ENCODE measurements around the gene CAMP.

CAMP gene

DNA sequence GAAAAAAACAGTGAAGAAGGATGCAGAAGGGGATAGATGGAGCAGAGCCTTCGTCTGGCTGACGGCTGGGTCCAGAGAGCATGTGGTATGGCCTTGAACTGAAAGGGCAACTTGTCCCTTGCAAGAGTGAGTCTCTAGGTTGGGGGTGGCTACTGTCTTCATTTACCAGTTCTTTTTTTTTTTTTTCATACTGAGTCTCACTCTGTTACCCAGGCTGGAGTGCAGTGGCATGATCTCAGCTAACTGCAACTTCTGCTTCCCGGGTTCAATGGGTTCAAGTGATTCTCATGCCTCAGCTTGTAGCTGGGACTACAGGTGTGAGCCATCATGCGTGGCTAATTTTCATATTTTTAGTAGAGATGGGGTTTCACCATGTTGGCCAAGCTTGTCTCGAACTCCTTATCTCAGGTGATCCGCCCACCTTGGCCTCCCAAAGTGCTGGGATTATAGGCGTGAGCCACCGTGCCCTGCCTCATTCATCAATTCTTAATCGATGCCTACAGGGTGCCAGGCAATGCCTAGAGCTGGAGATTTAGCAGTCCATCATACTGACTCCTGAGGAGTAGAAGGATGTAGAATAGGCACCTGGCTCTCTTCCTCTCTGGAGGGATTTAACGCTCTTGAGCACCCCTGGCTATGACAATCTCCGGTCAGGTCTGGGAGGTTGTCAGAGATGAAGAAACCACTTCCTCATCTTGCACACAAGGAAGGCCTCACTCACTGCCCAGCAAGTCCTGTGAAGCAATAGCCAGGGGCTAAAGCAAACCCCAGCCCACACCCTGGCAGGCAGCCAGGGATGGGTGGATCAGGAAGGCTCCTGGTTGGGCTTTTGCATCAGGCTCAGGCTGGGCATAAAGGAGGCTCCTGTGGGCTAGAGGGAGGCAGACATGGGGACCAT, at the start of gene CAMP:
TSS of gene CAMP (plus strand) at position 880 of the 898 bp plus-strand sequence. CDS start at position 897, 17 bp downstream.
- TF ChIP-seq, protein P1, sequence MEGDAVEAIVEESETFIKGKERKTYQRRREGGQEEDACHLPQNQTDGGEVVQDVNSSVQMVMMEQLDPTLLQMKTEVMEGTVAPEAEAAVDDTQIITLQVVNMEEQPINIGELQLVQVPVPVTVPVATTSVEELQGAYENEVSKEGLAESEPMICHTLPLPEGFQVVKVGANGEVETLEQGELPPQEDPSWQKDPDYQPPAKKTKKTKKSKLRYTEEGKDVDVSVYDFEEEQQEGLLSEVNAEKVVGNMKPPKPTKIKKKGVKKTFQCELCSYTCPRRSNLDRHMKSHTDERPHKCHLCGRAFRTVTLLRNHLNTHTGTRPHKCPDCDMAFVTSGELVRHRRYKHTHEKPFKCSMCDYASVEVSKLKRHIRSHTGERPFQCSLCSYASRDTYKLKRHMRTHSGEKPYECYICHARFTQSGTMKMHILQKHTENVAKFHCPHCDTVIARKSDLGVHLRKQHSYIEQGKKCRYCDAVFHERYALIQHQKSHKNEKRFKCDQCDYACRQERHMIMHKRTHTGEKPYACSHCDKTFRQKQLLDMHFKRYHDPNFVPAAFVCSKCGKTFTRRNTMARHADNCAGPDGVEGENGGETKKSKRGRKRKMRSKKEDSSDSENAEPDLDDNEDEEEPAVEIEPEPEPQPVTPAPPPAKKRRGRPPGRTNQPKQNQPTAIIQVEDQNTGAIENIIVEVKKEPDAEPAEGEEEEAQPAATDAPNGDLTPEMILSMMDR (IDR thresholded peaks at IDR 0.05; ENCODE audit: low read depth, low read length, missing control alignments) = no peak
- DNase-seq (ENCODE audit: low read depth) = peak; percentile 83
- no peak within 1 kb of the TSS for H3K4me3 ChIP-seq (ENCODE audit: low read depth, low read length)

DNA sequence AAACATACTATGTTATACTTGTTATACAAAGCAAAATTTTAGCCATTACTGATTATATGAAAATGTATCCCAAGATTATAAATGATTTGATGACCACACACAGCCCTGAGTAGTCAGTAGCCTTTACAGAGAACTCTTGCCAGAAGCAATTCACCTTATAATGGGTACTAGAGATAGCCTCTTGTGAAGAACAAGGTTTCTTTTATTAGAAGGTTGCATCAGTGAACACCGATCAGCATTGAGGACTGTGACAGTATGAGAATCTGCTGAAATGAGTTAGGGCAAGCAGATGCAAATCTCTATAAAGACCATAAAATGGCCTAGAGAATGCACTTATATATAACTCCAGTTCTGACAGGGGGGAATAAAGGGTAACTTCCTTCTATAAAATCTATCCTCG, 45.2 kb upstream of the CAMP start:
- TF ChIP-seq, protein P1 (IDR thresholded peaks at IDR 0.05; ENCODE audit: low read depth, low read length, missing control alignments) = no peak
- H3K4me3 ChIP-seq (ENCODE audit: low read depth, low read length) = no peak overlapping the region
- DNase-seq (ENCODE audit: low read depth) = no peak

GRCh38 chr3:48180021-48180420, 43.3 kb upstream of the CAMP start:
- DNase-seq (ENCODE audit: low read depth) = no peak
- TF ChIP-seq, protein P1 (IDR thresholded peaks at IDR 0.05; ENCODE audit: low read depth, low read length, missing control alignments) = no peak
- H3K4me3 ChIP-seq (ENCODE audit: low read depth, low read length) = no peak overlapping the region

- DNase-seq (ENCODE audit: low read depth) = no peak
- H3K4me3 ChIP-seq (ENCODE audit: low read depth, low read length) = no peak overlapping the region
- TF ChIP-seq, protein P1 (IDR thresholded peaks at IDR 0.05; ENCODE audit: low read depth, low read length, missing control alignments) = no peak
Measured at GRCh38 chr3:48180531-48181253, 42.6 kb upstream of the CAMP start.

DNA sequence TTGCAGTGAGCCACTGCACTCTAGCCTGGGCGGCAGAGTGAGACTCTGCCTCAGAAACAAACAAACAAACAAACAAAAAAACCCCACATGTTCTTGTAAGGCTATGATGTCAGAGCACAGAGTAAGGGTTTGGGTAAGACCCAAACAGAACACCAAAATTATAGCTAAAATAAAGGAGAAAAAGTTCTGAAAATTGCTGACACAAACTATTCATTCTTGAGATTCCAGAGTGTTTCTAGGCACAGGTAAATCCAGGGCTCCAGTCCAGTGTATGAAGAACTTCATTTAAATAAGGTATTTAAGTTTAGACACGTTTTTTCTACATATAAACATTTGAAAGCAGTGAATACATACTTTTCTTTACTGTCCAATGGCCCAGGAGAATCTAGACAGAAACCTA, 39.0 kb upstream of the CAMP start:
- TF ChIP-seq, protein P1 (IDR thresholded peaks at IDR 0.05; ENCODE audit: low read depth, low read length, missing control alignments) = no peak

GRCh38 chr3:48185129-48185528, 38.2 kb upstream of the CAMP start:
- no peak for DNase-seq (ENCODE audit: low read depth)
- TF ChIP-seq, protein P1 (IDR thresholded peaks at IDR 0.05; ENCODE audit: low read depth, low read length, missing control alignments) = no peak
- no peak overlapping the region for H3K4me3 ChIP-seq (ENCODE audit: low read depth, low read length)

More for the DNA sequence above, 39.0 kb upstream of the CAMP start:
- no peak overlapping the region for H3K4me3 ChIP-seq (ENCODE audit: low read depth, low read length)
- no peak for DNase-seq (ENCODE audit: low read depth)
